Stomach (tissue), 9 donors: ENCODE measurements around the gene KIFC3. TPM values are rescaled to one million over a fixed set of nuclear protein-coding genes. Genes with fewer than 3 reads are reported as not detected.

Source experiments
- DNase-seq, 2 donors: peaks; one replicate each; pipeline versions ENCODE4 v3.0.0 to v3.0.0-alpha.2; 2013 to 2019
- H3K27ac ChIP-seq, 5 donors: fragments of 200-600 bp in 4 of 5; sonication (generic) in 4 of 5; one replicate each; pipeline ENCODE4 v1.5.1; 2013 to 2019; ENCODE audit warnings: mild to moderate bottlenecking in 1 of 5, moderate library complexity in 1 of 5
- H3K27me3 ChIP-seq, 3 donors: fragments of 200-600 bp; sonication (generic); one replicate each; pipeline ENCODE4 v1.5.1; 2017 to 2019; ENCODE audit warnings: mixed run types in 1 of 3
- H3K36me3 ChIP-seq, 4 donors: fragments of 200-600 bp; sonication (generic); 1 replicate in 3 of 4; 2 replicates in 1 of 4; pipeline ENCODE4 v1.5.1; 2016 to 2019
- H3K4me1 ChIP-seq, 4 donors: fragments of 200-600 bp; sonication (generic); one replicate each; pipeline ENCODE4 v1.5.1; 2016 to 2019
- H3K4me3 ChIP-seq, 4 donors: fragments of 200-600 bp; sonication (generic) in 3 of 4; one replicate each; pipeline ENCODE4 v1.5.1; 2016 to 2019; ENCODE audit warnings: mild to moderate bottlenecking in 1 of 4
- H3K9me3 ChIP-seq, 4 donors: fragments of 200-600 bp; sonication (generic); one replicate each; pipeline ENCODE4 v1.5.1; 2016 to 2019
- CTCF ChIP-seq, 7 experiments: fragments of 450-650 bp in 4 of 7; fragments of 200-600 bp in 3 of 7; sonication (generic) in 3 of 7; IDR thresholded peaks; one replicate each; pipeline ENCODE4 v1.5.1; 2016 to 2019; ENCODE audit warnings: antibody characterized with exemption in 7 of 7, control low read depth in 2 of 7, mild to moderate bottlenecking in 1 of 7
- EP300 ChIP-seq: sonication (generic); formaldehyde crosslinking; IDR thresholded peaks from one replicate; pipeline ENCODE4 v1.6.1; 2017; ENCODE audit warnings: antibody characterized with exemption
- POLR2A ChIP-seq, 4 donors: fragments of 450-650 bp; IDR thresholded peaks; one replicate each; pipeline ENCODE4 v1.6.1; 2016; ENCODE audit warnings: antibody characterized with exemption in 4 of 4, control low read depth in 2 of 4, mild to moderate bottlenecking in 1 of 4, moderate library complexity in 1 of 4
- POLR2AphosphoS5 ChIP-seq, 3 donors: sonication (generic); formaldehyde crosslinking; IDR thresholded peaks; one replicate each; pipeline ENCODE4 v1.6.1; 2016; ENCODE audit warnings: antibody characterized with exemption in 3 of 3
- WGBS, 5 donors: extraction: QIAGEN DNeasy Blood & Tissue Kit in 3 of 5; methylation state at CpG; one replicate each; pipeline versions ENCODE4 v1.1.5 to v1.1.7; 2013 to 2018; 5-methylcytosine and 5-hydroxymethylcytosine counted together
- intact Hi-C: fragments of 100-400 bp; cut with DNase I; formaldehyde crosslinking; loops from one replicate; pipeline ENCODE4 v1.15.1; 2023; ENCODE audit warnings: low total_unique reads
- polyA plus RNA-seq, 3 donors: library from polyadenylated mRNA; stranded (reverse); fragments of 200-250 nt; gene quantifications; one replicate each; pipeline ENCODE4 v1.2.3, GENCODE V29; 2013
- total RNA-seq, 5 donors: library from RNA; depleted of rRNA; stranded (reverse); fragments of >200 nt; gene quantifications; one replicate each; pipeline versions ENCODE4 v1.1.0 to v1.2.3, GENCODE V29; 2014 to 2016
- donor health status: healthy with polysubstance abuse.
- donor health status: Bipolar disorder and iron deficiency.
- donor health status: healthy.

KIFC3 gene
- total and polyA plus RNA-seq, 8 donors = 2.3 to 249 (median 31.1) TPM

- no peaks in the 10 kb centered on the region for H3K27me3 ChIP-seq
- WGBS, 5 donors = 73 to 90% (median 82%) methylated on average over 5 to 6 of the region's 6 CpGs
- no peak for DNase-seq
- H3K9me3 ChIP-seq = no peaks in the 10 kb centered on the region
- no peak overlapping the region for H3K4me3 ChIP-seq
- H3K4me1 ChIP-seq = peaks cover 0 to 4% (median 3%) of the 10 kb centered on the region in 4 donors
- TF ChIP-seq CTCF (IDR thresholded peaks at IDR 0.05) (no peak), POLR2AphosphoS5 (IDR thresholded peaks at IDR 0.05) (no peak), POLR2A (IDR thresholded peaks at IDR 0.05) (no peak), EP300 (no peak)
- H3K27ac ChIP-seq = no peak overlapping the region
- peaks cover 0 to 90% (median 71%) of the 10 kb centered on the region in 4 donors for H3K36me3 ChIP-seq
- intact Hi-C loops = loop anchor here (10.0 kb wide), 1 partner anchor 253 kb away; the partner anchor contains the start of genes USB1 and ZNF319
Observed at GRCh38 chr16:57752203-57752580, 50.1 kb downstream of the KIFC3 start.

- no peaks in the 10 kb centered on the region for H3K4me1 ChIP-seq
- 85 to 95% (median 92%) methylated on average over 26 of the region's 26 CpGs for WGBS, 5 donors
- peaks cover 0 to 95% (median 73%) of the 10 kb centered on the region in 4 donors for H3K36me3 ChIP-seq
- H3K27me3 ChIP-seq = no peaks in the 10 kb centered on the region
- H3K4me3 ChIP-seq = no peak overlapping the region
- H3K9me3 ChIP-seq = no peaks in the 10 kb centered on the region
- H3K27ac ChIP-seq = no peak overlapping the region
- intact Hi-C loops = loop anchor here (10.0 kb wide), 1 partner anchor 253 kb away; the partner anchor contains the start of genes USB1 and ZNF319
- DNase-seq = no peak
- no peak for TF ChIP-seq CTCF (IDR thresholded peaks at IDR 0.05)
- TF ChIP-seq EP300 = no peak
- no peak for TF ChIP-seq POLR2A (IDR thresholded peaks at IDR 0.05)
- TF ChIP-seq POLR2AphosphoS5 (IDR thresholded peaks at IDR 0.05) = no peak
Observed at GRCh38 chr16:57751539-57752202, 50.6 kb downstream of the KIFC3 start.

GRCh38 chr16:57750796-57751538, 51.3 kb downstream of the KIFC3 start:
- Histone ChIP-seq H3K27me3 (no peaks in the 10 kb centered on the region), H3K4me3 (no peak overlapping the region), H3K9me3 (no peaks in the 10 kb centered on the region), H3K27ac (no peak overlapping the region), H3K4me1 (no peaks in the 10 kb centered on the region), H3K36me3 (peaks cover 0 to 92% (median 68%) of the 10 kb centered on the region in 4 donors)
- TF ChIP-seq EP300 (no peak), POLR2A (IDR thresholded peaks at IDR 0.05) (no peak), CTCF (IDR thresholded peaks at IDR 0.05) (no peak), POLR2AphosphoS5 (IDR thresholded peaks at IDR 0.05) (no peak)
- DNase-seq = no peak
- intact Hi-C loops = loop anchor here (10.0 kb wide), 1 partner anchor 254 kb away; the partner anchor contains the start of genes USB1 and ZNF319
- 90 to 92% (median 92%) methylated on average over 20 to 24 of the region's 24 CpGs for WGBS, 5 donors

GRCh38 chr16:57749856-57750452, 52.3 kb downstream of the KIFC3 start:
- no peak overlapping the region for H3K27ac ChIP-seq
- H3K27me3 ChIP-seq = no peaks in the 10 kb centered on the region
- TF ChIP-seq POLR2AphosphoS5 (IDR thresholded peaks at IDR 0.05) = no peak
- TF ChIP-seq EP300 = no peak
- no peak for TF ChIP-seq POLR2A (IDR thresholded peaks at IDR 0.05)
- TF ChIP-seq CTCF (IDR thresholded peaks at IDR 0.05) = no peak
- no peak overlapping the region for H3K4me3 ChIP-seq
- no peaks in the 10 kb centered on the region for H3K4me1 ChIP-seq
- H3K36me3 ChIP-seq = peaks cover 0 to 85% (median 60%) of the 10 kb centered on the region in 4 donors
- no peaks in the 10 kb centered on the region for H3K9me3 ChIP-seq
- 75 to 88% (median 79%) methylated on average over 5 of the region's 5 CpGs for WGBS, 5 donors
- intact Hi-C loops = loop anchor here (10.0 kb wide), 1 partner anchor 255 kb away; the partner anchor contains the start of genes USB1 and ZNF319
- no peak for DNase-seq
